ENCODE results near the gene EGFR.
"Not testable (repeated sequence)": the region's sequence is repeated elsewhere in the genome, so short reads cannot be mapped to it uniquely, and the experiment has no call there.

Gene EGFR

GRCh38 chr7:55016061-55016745 lies 2.6 kb upstream of the EGFR start:
- no peak for DNase-seq

DNA sequence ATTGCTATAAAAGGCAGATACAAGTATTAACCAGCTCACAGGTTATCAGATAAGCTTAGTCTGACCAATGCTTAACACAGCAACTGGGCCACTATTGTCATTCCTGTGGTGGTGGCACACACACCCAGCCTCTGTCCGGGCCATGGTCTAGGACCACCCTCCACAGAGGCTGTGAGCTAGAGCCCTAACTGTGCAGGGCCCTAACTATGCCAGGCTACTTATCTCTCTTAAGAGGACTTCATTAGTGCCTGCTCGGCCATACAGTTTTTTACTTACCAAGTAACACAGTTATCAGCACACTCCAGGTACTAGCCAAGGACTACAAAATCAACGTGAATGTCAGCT lies 2.1 kb upstream of the EGFR start:
- no peak for DNase-seq

GRCh38 chr7:55017841-55018240 lies 976 bp upstream of the EGFR start:
- DNase-seq = no peak

- DNase-seq = no peak
These were observed 424 bp downstream of the EGFR start for GRCh38 chr7:55019191-55019690.

DNA sequence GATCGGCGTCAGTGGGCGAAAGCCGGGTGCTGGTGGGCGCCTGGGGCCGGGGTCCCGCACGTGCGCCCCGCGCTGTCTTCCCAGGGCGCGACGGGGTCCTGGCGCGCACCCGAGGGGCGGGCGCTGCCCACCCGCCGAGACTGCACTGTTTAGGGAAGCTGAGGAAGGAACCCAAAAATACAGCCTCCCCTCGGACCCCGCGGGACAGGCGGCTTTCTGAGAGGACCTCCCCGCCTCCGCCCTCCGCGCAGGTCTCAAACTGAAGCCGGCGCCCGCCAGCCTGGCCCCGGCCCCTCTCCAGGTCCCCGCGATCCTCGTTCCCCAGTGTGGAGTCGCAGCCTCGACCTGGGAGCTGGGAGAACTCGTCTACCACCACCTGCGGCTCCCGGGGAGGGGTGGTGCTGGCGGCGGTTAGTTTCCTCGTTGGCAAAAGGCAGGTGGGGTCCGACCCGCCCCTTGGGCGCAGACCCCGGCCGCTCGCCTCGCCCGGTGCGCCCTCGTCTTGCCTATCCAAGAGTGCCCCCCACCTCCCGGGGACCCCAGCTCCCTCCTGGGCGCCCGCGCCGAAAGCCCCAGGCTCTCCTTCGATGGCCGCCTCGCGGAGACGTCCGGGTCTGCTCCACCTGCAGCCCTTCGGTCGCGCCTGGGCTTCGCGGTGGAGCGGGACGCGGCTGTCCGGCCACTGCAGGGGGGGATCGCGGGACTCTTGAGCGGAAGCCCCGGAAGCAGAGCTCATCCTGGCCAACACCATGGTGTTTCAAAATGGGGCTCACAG lies 1.1 kb downstream of the EGFR start:
- no peak for DNase-seq

DNA sequence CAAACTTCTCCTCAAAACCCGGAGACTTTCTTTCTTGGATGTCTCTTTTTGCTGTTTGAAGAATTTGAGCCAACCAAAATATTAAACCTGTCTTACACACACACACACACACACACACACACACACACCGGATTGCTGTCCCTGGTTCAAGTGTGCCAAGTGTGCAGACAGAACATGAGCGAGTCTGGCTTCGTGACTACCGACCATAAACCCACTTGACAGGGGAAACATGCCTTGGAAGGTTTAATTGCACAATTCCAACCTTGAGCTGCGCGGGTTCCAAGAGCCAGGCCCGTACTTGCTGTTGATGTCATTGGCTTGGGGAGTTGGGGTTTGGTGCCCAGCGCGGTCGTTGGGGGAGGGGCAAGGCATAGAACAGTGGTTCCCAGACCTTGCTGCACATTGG lies 1.7 kb downstream of the EGFR start:
- no peak for DNase-seq

- DNase-seq = no peak
These were observed 2.2 kb downstream of the EGFR start for GRCh38 chr7:55021053-55021452.

GRCh38 chr7:55022002-55022985 lies 3.5 kb downstream of the EGFR start:
- DNase-seq = no peak

DNA sequence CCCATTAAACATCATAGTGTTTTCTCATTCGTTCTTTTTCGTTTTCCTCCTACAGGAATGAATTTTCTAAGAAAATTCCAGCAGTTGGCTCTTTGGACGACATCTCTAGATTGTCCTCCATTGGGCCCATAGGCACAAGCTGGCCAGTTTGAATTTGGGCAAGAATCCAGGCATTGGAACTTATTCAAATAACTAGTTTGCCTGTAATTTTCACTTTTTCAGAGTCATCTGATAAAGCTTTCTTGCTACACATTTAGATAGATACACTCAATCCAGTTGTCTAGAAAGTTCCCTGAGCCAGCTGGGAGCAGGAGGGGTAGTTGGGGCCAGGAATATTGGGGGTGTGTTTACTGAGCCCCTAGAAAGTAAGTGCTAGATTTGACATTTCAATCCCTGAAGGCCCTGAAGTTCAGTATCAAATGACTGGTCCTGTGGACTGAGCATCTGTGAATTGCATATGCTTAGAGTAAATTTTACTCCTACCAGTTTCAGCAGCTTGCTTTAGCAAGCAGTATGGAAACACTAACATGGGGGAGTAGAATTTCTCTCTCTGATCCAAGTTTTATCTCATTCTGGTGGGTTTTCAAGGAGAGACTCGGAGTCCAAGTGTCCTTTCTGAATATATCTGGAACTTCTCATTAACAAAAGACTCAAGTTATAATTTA lies 5.2 kb downstream of the EGFR start:
- no peak for DNase-seq

- no peak for DNase-seq
These were observed 6.0 kb downstream of the EGFR start for GRCh38 chr7:55024776-55025175.

- DNase-seq = no peak
These were observed 7.4 kb downstream of the EGFR start for GRCh38 chr7:55026086-55026790.

DNA sequence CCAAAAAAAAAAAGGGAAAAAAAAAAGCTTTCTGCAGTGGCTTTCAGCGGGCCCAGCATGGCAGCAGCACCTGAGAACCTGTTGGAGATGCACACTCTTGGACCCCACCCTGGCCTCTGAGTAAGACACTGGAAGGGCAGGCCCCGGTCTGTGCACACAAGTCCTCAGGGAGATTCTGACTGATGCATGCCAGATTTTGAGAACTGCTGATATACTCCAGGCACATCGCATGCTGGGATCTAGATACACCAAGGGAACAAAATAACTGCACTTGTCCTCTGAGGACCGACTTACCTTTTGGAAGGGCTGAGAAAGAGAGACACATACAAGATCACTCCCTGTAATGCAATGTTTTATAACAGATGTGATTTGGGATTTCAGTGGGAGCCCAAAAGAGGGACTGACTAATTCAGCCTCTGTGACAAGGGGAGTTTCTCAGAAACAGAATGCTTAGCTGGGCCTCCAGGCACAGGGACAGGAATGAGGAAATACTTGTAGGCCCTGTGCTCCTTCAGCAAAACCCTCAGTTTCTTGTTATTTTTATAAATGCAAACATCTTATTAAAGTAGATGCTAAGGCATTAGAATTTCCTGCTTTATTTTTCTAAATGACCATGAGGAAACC lies 8.2 kb downstream of the EGFR start:
- no peak for DNase-seq

GRCh38 chr7:55028011-55028410 lies 9.2 kb downstream of the EGFR start:
- no peak for DNase-seq

DNA sequence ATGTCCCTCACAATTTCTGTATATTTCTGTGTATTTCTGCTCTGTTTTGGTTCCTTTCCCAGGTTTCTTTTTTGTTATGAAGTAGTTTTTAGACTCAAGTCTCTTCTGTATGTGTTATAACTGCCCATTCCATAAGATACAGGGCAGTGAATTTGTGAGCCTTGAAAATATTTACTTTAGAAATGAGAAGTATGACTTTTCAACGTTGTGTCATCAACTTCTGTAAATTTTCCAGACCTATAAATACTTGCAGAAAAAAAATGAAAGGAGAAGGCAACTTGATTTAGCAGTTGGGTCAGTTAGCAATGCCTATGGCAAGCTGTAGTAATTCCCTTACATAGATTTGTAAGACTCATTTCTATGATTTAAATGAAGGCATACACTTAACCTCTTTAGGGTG lies 11.5 kb downstream of the EGFR start:
- no peak for DNase-seq

- no peak for DNase-seq
These were observed 12.3 kb downstream of the EGFR start for GRCh38 chr7:55031075-55031474.

- DNase-seq = no peak
These were observed 13.4 kb downstream of the EGFR start for GRCh38 chr7:55032069-55032699.

GRCh38 chr7:55033236-55033846 lies 14.5 kb downstream of the EGFR start:
- DNase-seq = no peak

DNA sequence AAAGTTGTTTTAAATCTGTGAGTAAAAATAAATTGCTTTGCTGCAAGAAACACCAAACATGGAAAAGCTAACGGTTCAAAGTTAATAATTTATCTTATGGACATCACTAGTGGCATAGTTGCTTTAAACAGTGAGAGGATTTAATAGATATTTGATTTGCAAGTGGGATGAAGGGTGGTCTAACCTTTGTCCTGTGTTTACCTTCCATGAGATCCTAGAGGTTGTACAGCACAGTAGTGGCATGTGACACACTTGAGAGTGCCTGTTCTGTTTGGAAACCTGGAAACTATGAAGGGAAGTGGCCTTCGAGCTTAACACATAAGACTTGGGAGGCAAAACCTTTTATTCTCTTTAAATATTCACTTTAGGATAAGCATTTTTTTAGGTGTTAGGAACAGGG lies 16.0 kb downstream of the EGFR start:
- no peak for DNase-seq

DNA sequence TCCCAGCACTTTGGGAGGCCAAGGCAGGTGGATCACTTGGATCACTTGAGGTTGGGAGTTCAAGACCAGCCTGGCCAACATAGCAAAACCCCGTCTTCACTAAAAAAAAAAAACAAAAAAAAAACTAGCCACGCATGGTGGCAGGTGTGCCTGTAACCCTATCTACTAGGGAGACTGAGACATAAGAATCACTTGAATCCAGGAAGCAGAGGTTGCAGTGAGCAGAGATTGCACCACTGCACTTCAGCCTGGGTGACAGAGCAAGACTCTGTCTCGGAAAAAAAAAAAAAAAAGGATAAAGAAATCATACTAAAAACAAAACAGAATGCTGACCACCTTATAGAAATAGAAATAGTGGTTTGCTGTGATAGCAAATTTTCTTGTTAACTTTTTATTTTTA lies 16.6 kb downstream of the EGFR start:
- not testable (repeated sequence) for DNase-seq

- no peak for DNase-seq
These were observed 18.3 kb downstream of the EGFR start for GRCh38 chr7:55036950-55037736.
